Fibroblast of peridontal ligament (primary cell): ENCODE results near the gene TSNAX.

Experiments used
- DNase-seq: peaks from one replicate; pipeline ENCODE4 v3.0.0-alpha.2; 2010; ENCODE audit errors: extremely low read depth

The TSNAX gene

GRCh38 chr1:231601824-231602672 lies 73.6 kb downstream of the TSNAX start:
- DNase-seq = peak; percentile 42

DNA sequence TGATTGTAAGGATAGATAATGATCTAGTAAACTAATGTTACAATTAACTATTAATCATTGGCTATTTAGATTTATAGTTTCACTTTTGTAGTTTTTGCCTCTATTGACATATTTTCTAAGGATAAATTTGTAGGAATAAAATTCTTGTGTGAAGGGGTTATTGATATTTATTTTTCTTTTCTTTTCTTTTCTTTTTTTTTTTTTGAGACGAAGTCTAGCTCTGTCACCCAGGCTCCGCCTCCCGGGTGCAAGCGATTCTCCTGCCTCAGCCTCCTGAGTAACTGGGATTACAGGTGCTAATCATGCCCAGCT lies 74.2 kb downstream of the TSNAX start:
- DNase-seq = no peak

DNA sequence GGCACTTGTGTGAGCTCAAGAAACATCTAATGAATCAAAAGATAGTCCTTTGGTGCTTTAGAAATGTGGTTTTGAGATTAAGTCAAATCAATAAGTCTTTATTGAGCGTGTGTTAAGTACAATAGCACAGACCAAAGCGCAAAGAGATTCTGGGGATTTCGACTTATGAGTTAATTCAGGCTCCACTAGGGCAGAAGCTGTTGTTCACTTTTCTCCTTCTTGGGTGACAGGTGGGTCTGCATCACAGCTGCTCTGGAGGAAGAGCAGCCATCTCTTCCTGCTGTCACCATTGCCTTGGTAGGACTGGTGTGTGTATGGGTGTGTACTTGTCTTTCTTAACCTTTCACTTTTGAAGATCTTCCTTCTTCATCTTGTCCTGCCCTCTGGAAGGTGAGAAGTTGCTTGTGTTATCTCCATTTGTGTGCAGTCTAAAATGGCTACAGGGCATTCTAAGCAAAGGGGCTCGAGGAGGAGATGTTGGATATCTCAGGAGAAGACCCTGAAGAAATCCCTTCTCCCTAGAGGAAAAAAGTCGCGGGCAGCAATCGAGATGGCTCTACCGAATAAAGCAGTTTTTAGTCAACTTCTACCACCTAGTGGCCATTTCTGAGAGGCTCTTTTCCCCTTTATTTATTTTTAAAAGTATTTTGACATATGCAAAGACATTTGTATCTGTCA lies 75.3 kb downstream of the TSNAX start:
- peak; percentile 68 for DNase-seq

DNA sequence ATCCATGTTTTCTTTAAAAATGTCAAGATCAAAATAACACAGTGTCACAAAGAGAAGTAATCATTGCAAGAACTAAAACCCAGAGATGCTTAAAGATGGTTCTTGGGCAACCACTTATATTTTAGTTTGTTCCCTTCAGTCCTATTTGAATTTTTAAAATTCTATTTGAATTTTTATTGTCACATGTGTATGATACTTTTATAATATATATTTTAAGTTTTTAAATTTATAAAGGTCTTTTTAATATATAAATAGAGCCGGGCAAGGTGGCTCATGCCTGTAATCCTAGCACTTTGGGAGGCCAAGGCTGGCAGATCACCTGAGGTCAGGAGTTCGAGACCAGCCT lies 75.8 kb downstream of the TSNAX start:
- DNase-seq = no peak

GRCh38 chr1:231605149-231606100 lies 77.0 kb downstream of the TSNAX start:
- DNase-seq = no peak

GRCh38 chr1:231606712-231607111 lies 78.2 kb downstream of the TSNAX start:
- no peak for DNase-seq

DNA sequence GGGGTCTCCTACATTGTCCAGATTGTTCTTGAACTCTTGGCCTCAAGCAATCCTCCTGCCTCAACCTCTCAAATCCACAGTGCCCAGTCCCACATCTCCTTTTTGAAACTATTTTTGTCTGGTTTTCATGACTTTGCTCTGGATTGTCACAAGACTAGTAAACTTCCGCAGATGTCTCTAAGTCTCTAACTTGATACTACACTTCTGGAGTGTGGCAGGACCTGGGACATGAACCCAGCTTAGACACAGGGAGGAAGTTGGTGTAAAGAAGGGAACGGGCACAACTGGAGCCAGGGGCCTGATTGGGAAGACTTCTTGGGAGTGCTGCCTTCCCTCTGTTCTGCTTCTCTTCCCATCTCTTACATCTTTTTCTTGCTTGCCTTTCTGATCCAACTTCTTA lies 81.9 kb downstream of the TSNAX start:
- no peak for DNase-seq

DNA sequence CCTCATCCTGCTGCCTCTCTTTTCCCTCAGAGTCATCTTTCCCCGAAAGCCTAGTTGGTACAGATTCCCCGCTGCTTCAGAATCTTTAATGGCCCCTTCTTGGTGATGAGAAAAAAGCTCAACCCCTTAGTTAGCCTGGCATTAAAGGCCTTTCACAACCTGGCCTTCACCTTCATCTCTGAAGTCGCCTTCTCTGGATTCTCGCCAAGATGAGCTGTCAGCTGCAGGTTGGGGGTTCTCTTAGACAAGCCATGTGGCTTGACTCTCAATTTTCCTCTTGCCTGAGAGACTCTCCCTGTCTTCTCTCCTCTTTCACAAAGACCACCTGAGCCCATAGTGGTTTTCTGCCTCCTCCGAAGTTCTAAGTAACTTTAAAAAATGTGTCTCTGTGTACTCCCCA lies 82.6 kb downstream of the TSNAX start:
- DNase-seq = no peak

DNA sequence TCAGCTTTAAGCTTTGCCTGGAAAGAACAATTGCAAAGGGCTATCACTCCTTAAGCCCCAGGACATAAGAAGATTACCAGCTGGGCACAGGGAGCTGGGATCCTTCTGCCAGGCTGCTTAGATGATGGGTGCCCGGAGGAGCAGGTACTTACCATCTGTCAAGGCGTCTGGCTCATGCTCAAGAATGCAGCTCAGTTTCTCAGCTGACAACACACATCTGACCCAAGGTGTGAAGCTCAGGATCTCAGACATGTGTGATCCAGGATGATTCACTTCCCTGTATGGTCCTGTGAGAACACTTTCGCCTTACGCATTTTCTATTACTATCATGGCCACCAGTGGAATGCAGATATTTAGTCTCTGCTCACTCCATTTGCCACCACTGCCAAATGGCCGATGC lies 83.4 kb downstream of the TSNAX start:
- no peak for DNase-seq

DNA sequence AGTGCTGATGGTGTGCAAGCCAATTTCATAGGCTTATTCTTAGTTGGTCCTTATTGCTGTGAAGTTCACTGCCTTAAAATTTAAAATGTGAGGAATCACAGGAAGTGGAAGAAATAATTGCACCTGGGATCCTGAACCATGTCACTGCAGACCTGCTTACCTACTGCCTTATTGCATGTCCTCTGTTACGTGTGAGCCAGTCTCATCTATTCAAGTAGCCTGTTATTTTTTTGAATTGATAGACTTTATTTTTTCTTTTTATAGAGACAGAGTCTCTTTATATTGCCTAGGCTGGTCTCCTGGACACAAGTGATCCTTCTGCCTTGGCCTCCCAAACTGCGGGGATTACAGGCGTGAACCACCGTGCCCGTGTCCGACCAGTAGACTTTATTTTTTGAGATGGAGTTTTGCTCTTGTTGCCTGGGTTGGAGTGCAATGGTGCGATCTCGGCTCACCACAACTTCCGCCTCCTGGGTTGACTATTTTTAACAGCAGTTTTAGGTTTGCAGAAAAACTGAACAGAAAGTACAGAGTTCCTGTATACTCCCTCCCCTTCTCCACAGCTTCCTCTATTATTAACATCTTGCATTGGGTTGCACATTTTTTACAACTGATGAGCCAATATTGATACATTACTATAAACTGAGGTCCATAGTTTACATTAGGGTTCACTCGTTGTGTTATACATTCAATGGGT lies 84.1 kb downstream of the TSNAX start:
- DNase-seq = no peak

DNA sequence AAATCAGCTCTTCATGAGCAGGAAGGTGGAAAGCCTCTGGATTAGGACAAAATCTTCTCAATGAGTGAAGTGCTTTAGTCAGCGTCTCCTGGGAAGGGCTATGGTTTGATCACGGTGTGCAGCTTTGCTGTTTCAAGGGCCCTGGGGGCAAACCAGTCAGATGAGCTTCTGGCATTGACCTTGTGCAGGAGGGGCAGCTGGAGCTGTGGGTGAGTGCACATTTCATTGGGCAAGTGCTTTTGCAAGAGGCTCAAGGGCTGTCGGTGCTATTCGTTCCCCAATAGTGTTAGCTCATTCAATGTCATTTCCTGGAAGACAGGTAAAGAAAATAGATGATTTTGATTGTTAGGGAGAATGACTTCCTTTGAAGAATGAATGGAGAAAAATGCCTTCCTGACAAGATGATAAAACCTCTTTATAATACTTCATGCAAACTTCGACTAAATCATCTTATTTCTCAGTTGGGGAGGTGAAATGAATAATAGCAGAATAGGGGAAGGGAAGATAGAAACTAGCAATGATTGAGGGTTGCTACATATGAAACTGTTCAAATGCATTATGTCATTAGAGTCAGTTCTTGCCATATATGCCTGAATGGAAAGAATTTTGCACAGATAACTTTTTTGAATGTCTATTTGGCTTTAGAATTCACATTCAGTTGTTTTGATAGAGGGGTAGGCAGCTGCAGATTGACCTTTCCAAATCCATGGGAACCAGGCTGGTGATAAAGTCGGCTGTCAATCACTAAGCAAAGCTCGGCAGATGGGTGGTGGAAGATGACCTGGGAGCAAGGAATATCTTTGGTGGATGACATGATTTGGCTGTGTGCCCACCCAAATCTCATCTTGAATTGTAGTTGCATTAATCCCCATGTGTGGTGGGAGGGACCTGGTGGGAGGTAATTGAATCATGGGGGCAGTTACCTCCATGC lies 85.2 kb downstream of the TSNAX start:
- no peak for DNase-seq
